DND-41 (cell line): ENCODE measurements around the gene PLXNA4.

ENCODE experiments used
- ATAC-seq: fragments of 200-7000 bp; cut with Tn5 transposase; 3 replicates; pipeline ENCODE4 v1.9.1; 2021; ENCODE audit warnings: low read depth; ENCODE audit not compliant: insufficient read depth
- DNase-seq: peaks from one replicate; pipeline ENCODE4 v3.0.0-alpha.2; 2020
- H2AFZ ChIP-seq: 2 replicates; pipeline ENCODE4 v1.6.0; 2012; ENCODE audit warnings: low read depth, low read length
- H3K27ac ChIP-seq: 2 replicates; pipeline ENCODE4 v1.5.1; 2012; ENCODE audit warnings: low read length, inconsistent platforms
- H3K27me3 ChIP-seq: fragments of 200-600 bp; sonication (generic); 2 replicates; pipeline ENCODE4 v1.6.0; 2012; ENCODE audit warnings: low read length, mild to moderate bottlenecking, inconsistent platforms; ENCODE audit not compliant: insufficient read depth, poor library complexity
- H3K36me3 ChIP-seq: 2 replicates; pipeline ENCODE4 v1.5.1; 2012; ENCODE audit warnings: low read length, inconsistent platforms; ENCODE audit not compliant: insufficient read depth
- H3K4me1 ChIP-seq: 2 replicates; pipeline ENCODE4 v1.5.1; 2012; ENCODE audit warnings: mild to moderate bottlenecking, low read length; ENCODE audit not compliant: insufficient read depth
- H3K4me2 ChIP-seq: 2 replicates; pipeline ENCODE4 v1.6.0; 2012; ENCODE audit warnings: mild to moderate bottlenecking, moderate library complexity, low read length, inconsistent platforms; ENCODE audit not compliant: insufficient read depth
- H3K4me3 ChIP-seq, 2 experiments: fragments of 200-600 bp in 1 of 2; shearing (Covaris generic) in 1 of 2; 2 replicates each; pipeline ENCODE4 v1.5.1; 2012 to 2016; ENCODE audit warnings: inconsistent platforms in 2 of 2, low read length in 2 of 2, mild to moderate bottlenecking in 2 of 2, low read depth in 1 of 2, moderate library complexity in 1 of 2
- H3K79me2 ChIP-seq: 2 replicates; pipeline ENCODE4 v1.6.0; 2012; ENCODE audit warnings: low read length, inconsistent platforms; ENCODE audit not compliant: insufficient read depth
- H3K9ac ChIP-seq: 2 replicates; pipeline ENCODE4 v1.6.0; 2012; ENCODE audit warnings: low read depth, mild to moderate bottlenecking, inconsistent platforms, low read length, moderate library complexity
- H3K9me3 ChIP-seq: 2 replicates; pipeline ENCODE4 v1.5.1; 2012; ENCODE audit warnings: low read length, moderate library complexity, mild to moderate bottlenecking, inconsistent platforms; ENCODE audit not compliant: insufficient read depth, severe bottlenecking
- H4K20me1 ChIP-seq: 2 replicates; pipeline ENCODE4 v1.6.0; 2012; ENCODE audit warnings: low read length; ENCODE audit not compliant: insufficient read depth
- EZH2 ChIP-seq: IDR thresholded peaks from 3 replicates; pipeline ENCODE4 v1.6.1; 2012; ENCODE audit warnings: borderline replicate concordance, low read depth, mild to moderate bottlenecking, moderate library complexity, low read length, inconsistent platforms; ENCODE audit not compliant: severe bottlenecking
- TF ChIP-seq, protein P1 (sequence below): IDR thresholded peaks from 2 replicates; pipeline ENCODE4 v1.5.1; 2012; ENCODE audit warnings: borderline replicate concordance, low read length, moderate library complexity, mild to moderate bottlenecking; ENCODE audit not compliant: poor library complexity, severe bottlenecking; ENCODE audit errors: extremely low read depth

PLXNA4 gene

DNA sequence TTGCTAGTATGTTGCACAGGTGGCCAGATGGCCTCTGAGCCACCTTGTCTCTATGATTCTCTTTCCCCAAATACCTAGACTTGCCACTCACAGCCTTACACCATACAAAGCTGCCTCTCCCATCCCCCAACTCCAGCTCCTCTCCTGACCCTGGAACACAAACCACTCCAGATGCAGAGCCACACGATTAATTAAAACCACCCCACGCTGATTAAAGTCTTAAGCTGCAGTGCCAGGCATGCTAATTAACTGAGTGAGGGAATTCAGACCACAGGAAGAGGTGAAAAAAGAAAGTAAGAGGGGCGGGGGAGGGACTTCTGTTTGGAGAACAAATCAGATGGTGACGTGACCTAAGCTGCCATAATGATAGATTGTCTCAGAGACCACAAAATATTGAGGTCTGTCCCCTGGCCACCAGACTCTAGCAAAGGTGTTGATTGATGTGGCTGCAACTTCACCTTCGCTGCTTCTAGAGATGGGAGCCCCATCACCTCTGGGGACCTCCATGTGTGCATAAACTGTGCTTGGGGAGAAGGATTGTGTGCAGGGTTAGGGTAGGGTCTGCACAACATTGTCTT is 331.3 kb downstream of the PLXNA4 start:
- Histone ChIP-seq H3K4me2 (no peak overlapping the region), H3K4me1 (no peaks in the 10 kb centered on the region), H3K27ac (no peak overlapping the region), H3K36me3 (no peaks in the 10 kb centered on the region), H2AFZ (no peak overlapping the region), H3K79me2 (no peaks in the 10 kb centered on the region), H3K27me3 (peaks cover 8% of the 10 kb centered on the region), H3K9ac (no peak overlapping the region), H4K20me1 (no peaks in the 10 kb centered on the region), H3K9me3 (no peaks in the 10 kb centered on the region), H3K4me3 (no peak overlapping the region)
- ATAC-seq (no peak), DNase-seq (no peak)
- TF ChIP-seq, protein P1, sequence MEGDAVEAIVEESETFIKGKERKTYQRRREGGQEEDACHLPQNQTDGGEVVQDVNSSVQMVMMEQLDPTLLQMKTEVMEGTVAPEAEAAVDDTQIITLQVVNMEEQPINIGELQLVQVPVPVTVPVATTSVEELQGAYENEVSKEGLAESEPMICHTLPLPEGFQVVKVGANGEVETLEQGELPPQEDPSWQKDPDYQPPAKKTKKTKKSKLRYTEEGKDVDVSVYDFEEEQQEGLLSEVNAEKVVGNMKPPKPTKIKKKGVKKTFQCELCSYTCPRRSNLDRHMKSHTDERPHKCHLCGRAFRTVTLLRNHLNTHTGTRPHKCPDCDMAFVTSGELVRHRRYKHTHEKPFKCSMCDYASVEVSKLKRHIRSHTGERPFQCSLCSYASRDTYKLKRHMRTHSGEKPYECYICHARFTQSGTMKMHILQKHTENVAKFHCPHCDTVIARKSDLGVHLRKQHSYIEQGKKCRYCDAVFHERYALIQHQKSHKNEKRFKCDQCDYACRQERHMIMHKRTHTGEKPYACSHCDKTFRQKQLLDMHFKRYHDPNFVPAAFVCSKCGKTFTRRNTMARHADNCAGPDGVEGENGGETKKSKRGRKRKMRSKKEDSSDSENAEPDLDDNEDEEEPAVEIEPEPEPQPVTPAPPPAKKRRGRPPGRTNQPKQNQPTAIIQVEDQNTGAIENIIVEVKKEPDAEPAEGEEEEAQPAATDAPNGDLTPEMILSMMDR: no peak
- TF ChIP-seq EZH2: no peak

DNA sequence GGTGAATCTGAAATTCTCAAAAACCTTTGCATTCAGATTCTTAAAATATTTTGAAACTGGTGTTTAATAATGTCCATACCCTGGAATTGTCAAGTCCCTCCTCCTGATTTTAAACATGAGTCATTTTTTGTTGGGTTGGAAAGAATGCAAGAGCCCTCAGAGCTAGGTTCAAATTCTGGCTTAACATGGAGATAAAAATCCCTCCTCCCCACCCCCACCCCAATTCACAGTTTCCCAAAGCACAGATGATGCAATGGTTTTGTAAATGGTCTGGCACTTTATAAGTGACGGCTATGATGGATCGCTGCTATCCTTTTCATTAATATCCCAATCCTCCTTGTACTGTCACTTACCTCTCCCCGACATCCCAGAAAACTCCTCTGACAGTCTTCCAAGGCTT is 332.8 kb downstream of the PLXNA4 start:
- Histone ChIP-seq H3K4me1 (no peaks in the 10 kb centered on the region), H3K4me2 (no peak overlapping the region), H3K9me3 (no peaks in the 10 kb centered on the region), H3K9ac (no peak overlapping the region), H4K20me1 (no peaks in the 10 kb centered on the region), H3K4me3 (no peak overlapping the region), H2AFZ (no peak overlapping the region), H3K36me3 (no peaks in the 10 kb centered on the region), H3K27ac (no peak overlapping the region), H3K79me2 (no peaks in the 10 kb centered on the region), H3K27me3 (peaks cover 8% of the 10 kb centered on the region)
- DNase-seq (no peak), ATAC-seq (no peak)
- TF ChIP-seq, protein P1: no peak
- TF ChIP-seq EZH2: no peak

DNA sequence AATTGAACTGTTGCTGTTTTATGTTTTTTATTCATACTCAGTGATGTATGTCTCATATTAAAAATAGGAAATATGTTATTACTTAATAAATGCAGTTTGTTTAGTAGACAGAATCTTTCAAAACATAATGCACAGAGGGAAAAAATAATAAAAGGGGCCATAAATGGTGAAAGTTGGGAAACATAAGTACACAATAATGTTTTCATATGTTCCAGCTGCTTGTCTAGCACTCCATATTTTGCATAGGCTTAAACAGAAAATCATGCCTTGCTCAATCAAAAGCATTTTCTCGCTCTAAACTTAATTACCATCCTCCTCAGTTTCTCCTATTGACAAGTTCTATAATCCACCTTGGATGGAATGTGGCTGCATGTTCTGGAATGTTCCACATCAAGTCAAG is 333.2 kb downstream of the PLXNA4 start:
- peaks cover 4% of the 10 kb centered on the region for H3K27me3 ChIP-seq
- no peak overlapping the region for H3K4me2 ChIP-seq
- no peaks in the 10 kb centered on the region for H3K9me3 ChIP-seq
- ATAC-seq (no peak), DNase-seq (no peak)
- no peaks in the 10 kb centered on the region for H4K20me1 ChIP-seq
- H3K36me3 ChIP-seq: no peaks in the 10 kb centered on the region
- H3K79me2 ChIP-seq: no peaks in the 10 kb centered on the region
- H3K4me3 ChIP-seq: no peak overlapping the region
- no peak overlapping the region for H3K27ac ChIP-seq
- H3K9ac ChIP-seq: no peak overlapping the region
- H3K4me1 ChIP-seq: no peaks in the 10 kb centered on the region
- no peak overlapping the region for H2AFZ ChIP-seq
- no peak for TF ChIP-seq EZH2
- TF ChIP-seq, protein P1: no peak
